ENCODE results near the gene CDK5. TPM values are rescaled to one million over a fixed set of nuclear protein-coding genes. Genes with fewer than 3 reads are reported as not detected.

The CDK5 gene
- total RNA-seq, 1 experiment from 2014 or later: 23.5 TPM

DNA sequence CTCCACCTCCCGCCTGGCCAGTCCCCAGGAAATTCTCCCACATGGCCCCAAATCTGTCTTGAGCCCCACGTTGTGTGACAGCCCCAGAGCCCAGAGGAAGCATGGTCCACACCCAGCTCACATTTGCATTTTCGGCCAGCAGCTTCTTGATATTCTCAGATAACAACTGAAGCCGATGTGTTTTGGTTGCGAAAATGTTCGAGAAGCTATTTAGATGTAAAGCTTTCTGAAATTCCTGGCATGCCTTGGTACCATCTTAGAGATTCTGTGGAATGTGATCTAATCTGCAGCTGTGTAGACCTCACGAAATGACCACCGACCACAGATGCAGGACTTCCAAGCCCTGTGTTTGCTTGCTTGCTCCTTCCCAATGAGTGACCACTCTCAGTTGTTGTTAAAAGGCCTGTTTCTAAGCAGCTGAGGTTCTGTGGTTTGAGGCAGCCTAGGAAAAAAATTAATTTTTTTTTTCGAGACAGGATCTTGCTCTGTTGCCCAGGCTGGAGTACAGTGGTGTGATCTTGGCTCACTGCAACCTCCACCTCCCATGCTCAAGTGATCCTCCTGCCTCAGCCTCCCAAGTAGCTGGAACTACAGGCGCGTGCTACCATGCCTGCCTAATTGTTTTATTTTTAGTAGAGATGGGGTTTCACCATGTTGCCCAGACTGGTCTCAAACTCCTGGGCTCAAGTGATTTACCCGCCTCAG, 10.5 kb upstream of the CDK5 start:
- Mint-ChIP-seq H3K27ac (ENCODE audit: unreplicated experiment) (no peak overlapping the region), H3K4me1 (ENCODE audit: low read depth, unreplicated experiment) (no peaks in the 10 kb centered on the region), H3K27me3 (ENCODE audit: unreplicated experiment) (no peaks in the 10 kb centered on the region), H3K4me3 (ENCODE audit: low read depth, unreplicated experiment) (no peak overlapping the region), H3K36me3 (ENCODE audit: insufficient read depth, unreplicated experiment) (peaks cover 70% of the 10 kb centered on the region), H3K9me3 (ENCODE audit: low read depth, unreplicated experiment) (no peaks in the 10 kb centered on the region)
- CTCF ChIA-PET: interaction anchor here (0.5 kb wide), 1 partner anchor 953 kb away, joined by 3 read pairs; no protein-coding TSS in a partner anchor
- intact Hi-C loops (cut with micrococcal nuclease; ENCODE audit: unreplicated experiment): no loop called here
- TF ChIP-seq, protein P1, sequence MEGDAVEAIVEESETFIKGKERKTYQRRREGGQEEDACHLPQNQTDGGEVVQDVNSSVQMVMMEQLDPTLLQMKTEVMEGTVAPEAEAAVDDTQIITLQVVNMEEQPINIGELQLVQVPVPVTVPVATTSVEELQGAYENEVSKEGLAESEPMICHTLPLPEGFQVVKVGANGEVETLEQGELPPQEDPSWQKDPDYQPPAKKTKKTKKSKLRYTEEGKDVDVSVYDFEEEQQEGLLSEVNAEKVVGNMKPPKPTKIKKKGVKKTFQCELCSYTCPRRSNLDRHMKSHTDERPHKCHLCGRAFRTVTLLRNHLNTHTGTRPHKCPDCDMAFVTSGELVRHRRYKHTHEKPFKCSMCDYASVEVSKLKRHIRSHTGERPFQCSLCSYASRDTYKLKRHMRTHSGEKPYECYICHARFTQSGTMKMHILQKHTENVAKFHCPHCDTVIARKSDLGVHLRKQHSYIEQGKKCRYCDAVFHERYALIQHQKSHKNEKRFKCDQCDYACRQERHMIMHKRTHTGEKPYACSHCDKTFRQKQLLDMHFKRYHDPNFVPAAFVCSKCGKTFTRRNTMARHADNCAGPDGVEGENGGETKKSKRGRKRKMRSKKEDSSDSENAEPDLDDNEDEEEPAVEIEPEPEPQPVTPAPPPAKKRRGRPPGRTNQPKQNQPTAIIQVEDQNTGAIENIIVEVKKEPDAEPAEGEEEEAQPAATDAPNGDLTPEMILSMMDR (IDR thresholded peaks at IDR 0.05; ENCODE audit: unreplicated experiment): no peak
- DNase-seq: no peak
- no TSS peak for BruUV-seq (replicated peaks)

DNA sequence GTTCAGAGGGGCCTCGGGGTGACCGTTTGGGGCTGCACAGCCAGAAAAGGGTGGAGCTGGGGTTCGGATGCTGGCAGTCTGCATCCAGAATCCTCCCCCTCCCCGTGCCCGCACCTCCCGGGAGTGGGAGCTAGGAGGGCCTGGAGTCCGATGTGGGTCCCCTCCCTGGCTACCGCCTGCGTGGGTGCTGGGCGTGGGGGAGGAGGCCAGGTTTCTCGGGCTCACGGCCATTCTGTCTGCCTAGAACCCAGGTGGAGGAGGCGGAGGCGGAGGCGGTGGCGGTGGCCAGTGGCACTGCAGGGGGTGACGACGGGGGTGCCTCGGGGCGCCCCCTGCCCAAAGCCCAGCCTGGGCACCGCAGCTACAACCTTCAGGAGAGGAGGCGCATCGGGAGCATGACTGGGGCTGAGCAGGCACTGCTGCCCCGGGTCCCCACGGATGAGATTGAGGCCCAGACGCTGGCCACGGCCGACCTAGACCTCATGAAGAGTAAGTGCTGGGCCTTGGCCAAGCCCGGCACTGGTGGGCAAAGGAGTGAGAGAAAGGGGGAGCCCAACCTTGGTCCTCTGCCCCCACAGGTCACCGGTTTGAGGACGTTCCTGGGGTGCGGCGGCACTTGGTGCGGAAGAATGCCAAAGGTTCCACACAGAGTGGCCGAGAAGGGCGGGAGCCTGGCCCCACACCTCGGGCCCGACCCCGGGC, 8.7 kb upstream of the CDK5 start:
- Mint-ChIP-seq H3K4me3 (ENCODE audit: low read depth, unreplicated experiment) (no peak overlapping the region), H3K4me1 (ENCODE audit: low read depth, unreplicated experiment) (peaks cover 6% of the 10 kb centered on the region), H3K27ac (ENCODE audit: unreplicated experiment) (no peak overlapping the region), H3K27me3 (ENCODE audit: unreplicated experiment) (no peaks in the 10 kb centered on the region), H3K36me3 (ENCODE audit: insufficient read depth, unreplicated experiment) (peaks cover 75% of the 10 kb centered on the region), H3K9me3 (ENCODE audit: low read depth, unreplicated experiment) (no peaks in the 10 kb centered on the region)
- CTCF ChIA-PET: no interaction called here
- TF ChIP-seq, protein P1 (IDR thresholded peaks at IDR 0.05; ENCODE audit: unreplicated experiment): no peak
- intact Hi-C loops (cut with micrococcal nuclease; ENCODE audit: unreplicated experiment): no loop called here
- BruUV-seq (replicated peaks): no TSS peak
- no peak for DNase-seq

DNA sequence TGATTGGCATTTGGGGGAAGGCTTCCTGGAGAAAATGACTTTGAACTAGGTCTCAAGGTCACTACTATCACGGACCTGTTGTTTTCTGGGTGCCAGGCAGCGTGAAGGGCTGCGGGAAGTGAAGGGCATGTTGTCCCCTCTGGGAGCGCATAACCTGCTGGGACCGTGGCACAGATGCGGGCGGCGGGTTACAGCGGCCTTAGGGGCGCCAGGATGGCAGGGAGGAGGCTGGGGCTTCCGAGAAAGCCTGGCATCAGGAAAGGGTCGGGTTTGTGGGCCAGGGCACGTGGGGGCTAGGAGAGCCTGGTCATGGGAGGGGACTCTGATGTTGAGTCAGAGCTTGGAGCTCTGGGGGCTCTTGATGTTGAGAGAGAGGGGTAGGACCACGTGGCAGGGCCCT, 7.8 kb upstream of the CDK5 start:
- no TSS peak for BruUV-seq (replicated peaks)
- no peak overlapping the region for H3K27ac Mint-ChIP-seq (ENCODE audit: unreplicated experiment)
- no peak overlapping the region for H3K4me3 Mint-ChIP-seq (ENCODE audit: low read depth, unreplicated experiment)
- TF ChIP-seq, protein P1 (IDR thresholded peaks at IDR 0.05; ENCODE audit: unreplicated experiment): no peak
- CTCF ChIA-PET: no interaction called here
- intact Hi-C loops (cut with micrococcal nuclease; ENCODE audit: unreplicated experiment): no loop called here
- no peaks in the 10 kb centered on the region for H3K27me3 Mint-ChIP-seq (ENCODE audit: unreplicated experiment)
- H3K4me1 Mint-ChIP-seq (ENCODE audit: low read depth, unreplicated experiment): peaks cover 15% of the 10 kb centered on the region
- H3K36me3 Mint-ChIP-seq (ENCODE audit: insufficient read depth, unreplicated experiment): peaks cover 77% of the 10 kb centered on the region
- H3K9me3 Mint-ChIP-seq (ENCODE audit: low read depth, unreplicated experiment): no peaks in the 10 kb centered on the region
- DNase-seq: no peak

DNA sequence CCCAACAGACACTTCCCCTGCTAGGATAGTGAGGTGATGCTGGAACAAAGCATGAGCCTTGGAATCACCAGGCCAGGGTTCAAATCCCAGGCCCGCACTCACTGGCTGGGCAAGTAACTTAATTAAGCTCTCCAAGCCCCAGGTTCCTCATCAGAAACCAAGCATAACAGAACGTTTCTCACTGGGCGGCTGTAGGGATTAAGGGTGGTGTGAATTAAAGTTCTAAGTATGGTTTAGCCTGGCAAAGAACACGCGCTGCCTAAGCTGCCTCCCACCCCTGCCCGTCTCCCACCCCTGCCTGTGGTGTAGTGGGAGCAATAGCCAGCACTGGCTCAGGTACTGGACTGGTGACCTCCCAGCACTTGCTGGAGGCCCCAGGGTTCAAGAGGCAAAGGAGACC, 7.3 kb upstream of the CDK5 start:
- CTCF ChIA-PET: no interaction called here
- Mint-ChIP-seq H3K36me3 (ENCODE audit: insufficient read depth, unreplicated experiment) (peaks cover 82% of the 10 kb centered on the region), H3K27ac (ENCODE audit: unreplicated experiment) (no peak overlapping the region), H3K27me3 (ENCODE audit: unreplicated experiment) (no peaks in the 10 kb centered on the region), H3K4me3 (ENCODE audit: low read depth, unreplicated experiment) (no peak overlapping the region), H3K9me3 (ENCODE audit: low read depth, unreplicated experiment) (no peaks in the 10 kb centered on the region), H3K4me1 (ENCODE audit: low read depth, unreplicated experiment) (peaks cover 16% of the 10 kb centered on the region)
- TF ChIP-seq, protein P1 (IDR thresholded peaks at IDR 0.05; ENCODE audit: unreplicated experiment): no peak
- no peak for DNase-seq
- intact Hi-C loops (cut with micrococcal nuclease; ENCODE audit: unreplicated experiment): no loop called here
- BruUV-seq (replicated peaks): no TSS peak

Measured in Calu3 (cell line).